HL-60/S4 treated with retinoic acid at 250 ng/mL for 4 days and 3 days (cell line): ENCODE data around the gene TMEM176A.

ENCODE experiments used
- in situ Hi-C: fragments of 300-500 bp; cut with MboI; formaldehyde crosslinking; loops from 2 replicates; pipeline ENCODE4 v1.7.0; 2022; ENCODE audit warnings: low sequenced_read_pairs

TMEM176A gene

DNA sequence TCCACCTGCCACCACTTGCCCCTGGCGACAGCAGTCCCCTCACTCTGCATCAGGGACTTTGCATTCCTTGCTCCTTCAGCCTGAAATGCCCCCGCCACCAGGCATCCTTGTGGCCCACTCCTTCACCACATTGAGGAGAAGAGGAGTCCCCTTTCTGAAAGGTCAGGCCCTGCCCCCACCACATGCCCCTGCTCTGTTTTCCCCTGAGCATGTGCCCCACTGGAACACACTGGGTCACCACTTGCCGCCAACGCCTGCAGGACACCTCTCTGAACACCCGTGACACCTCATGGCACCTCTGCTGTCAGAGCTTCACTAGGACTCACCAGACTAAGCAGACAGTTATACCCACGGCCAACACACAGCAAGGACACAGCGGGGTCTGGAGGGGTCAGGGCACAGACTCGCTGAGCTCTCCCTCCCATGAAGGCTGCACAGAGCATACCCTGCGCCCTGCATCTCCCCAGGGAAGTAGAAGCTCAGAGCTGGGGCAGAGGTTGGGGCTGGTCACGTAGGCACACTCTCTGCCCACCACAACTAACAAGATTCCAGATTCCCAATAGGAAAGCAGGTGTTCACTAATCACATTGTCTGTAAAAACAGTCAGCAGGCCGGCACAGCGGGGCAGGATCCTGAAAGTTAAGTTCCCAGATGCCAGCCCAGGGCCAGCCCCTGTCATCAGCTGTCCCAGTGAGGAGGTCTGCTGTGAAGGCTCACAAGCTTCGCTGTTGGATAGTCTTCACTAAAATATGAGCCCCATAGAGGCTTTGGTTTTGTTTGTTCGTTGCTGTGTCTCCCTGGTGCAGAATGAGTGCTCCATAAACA lies 45.9 kb downstream of the TMEM176A start:
- in situ Hi-C loops: no loop called here

DNA sequence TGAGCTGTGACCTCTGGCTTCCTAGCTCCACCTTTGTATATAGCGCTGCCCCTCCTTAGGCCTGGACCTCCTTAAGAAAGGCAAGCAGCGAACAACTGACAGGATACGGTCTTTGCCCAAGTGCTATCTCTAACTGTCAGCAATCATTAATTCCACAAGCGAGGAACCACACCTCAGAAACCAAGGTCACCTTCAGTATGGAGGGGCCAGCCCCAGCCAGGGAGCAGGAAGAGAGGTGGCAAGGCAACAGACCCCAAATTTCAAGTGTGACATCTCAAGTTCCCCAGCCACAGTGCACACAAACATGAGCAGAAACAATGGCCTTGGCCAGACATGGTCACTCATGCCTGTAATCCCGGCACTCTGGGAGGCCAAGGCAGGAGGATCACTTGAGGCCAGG lies 47.0 kb downstream of the TMEM176A start:
- in situ Hi-C loops: no loop called here

DNA sequence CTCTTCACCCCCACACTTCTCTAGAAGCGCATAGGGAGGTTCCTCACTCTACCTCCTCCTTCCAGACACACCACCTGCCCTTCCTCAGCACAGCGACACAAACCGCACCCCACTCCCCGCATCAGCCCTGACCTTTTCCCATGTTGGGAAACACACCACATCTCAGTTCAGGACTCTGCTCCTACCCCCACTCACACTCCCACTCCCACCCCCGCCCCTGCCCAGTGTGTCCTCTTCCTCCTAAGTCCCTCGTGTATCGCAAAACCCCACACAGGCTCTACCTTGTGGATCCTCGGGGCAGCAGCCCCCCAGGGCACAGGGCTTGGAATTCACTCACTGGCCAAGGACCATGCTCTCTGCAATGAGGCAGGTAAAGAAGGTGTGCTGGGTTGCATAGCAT lies 47.5 kb downstream of the TMEM176A start:
- in situ Hi-C loops: no loop called here

DNA sequence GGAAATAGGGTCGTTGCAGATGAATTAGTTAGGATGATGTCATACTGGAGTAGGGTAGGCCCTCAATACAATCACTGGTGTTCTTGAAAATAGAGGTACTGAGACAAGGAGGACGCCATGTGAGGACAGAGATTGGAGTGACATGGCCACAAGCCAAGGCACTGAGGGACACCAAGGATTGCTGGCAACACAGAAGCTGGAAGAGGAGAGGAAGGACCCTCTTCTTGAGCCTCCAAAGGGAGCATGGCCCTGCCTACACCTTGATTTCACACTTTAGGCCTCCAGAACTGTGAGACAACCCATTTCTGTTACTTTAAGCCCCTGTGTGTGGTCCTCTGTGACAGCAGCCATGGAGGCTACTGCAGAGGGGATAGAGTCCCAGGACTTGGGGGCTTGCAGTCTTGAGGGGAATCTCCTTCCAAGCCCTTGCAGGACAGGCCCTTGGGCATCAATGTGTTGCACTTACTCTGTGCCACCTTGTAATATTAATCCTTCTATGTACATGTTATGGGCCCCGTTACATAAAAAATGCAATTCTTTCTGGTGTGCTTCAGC lies 48.1 kb downstream of the TMEM176A start:
- in situ Hi-C loops: no loop called here

DNA sequence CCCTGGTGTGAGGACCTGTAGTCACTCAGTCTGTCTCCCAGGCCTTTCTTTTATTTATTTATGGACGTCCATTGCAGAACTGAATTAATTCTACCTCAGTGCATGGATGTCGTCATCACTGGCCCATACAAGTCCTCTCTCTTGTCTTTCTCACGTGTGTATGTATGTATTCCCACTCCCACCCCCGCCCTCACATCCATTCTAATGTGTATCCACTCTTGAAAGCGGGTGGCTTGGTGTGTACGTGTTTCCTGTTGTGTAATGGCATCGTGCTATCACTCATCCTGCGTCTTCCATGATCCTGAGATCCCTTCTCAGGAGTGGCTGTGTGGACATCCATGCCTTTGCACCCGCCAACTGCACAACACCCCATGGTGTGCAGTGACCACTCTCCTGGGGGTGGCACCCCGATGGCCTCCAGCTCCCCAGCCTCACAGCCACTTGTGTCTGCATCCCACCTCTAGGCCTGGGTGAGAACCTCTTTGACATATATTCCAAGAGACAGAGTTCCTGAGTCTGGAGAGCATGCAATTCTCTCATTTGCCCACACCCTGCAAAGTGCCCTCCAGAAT lies 48.7 kb downstream of the TMEM176A start:
- in situ Hi-C loops: no loop called here

DNA sequence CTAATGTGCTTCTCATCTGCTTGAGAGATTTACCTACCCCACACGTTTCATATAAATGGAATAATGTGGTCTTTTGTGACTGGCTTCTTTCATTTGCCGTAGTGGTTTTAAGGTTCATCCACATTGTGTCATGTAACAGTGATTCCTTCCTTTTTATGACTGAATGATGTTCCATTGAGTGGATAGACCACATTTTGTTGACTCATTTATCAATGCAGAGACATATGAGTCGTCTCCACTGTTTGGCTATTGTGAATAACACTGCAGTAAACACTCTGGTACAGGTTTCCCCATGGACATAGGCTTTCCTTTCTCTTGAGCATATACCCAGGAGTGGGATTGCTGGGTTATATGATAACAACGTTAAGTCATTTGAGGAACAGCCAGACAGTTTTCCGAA lies 49.7 kb downstream of the TMEM176A start:
- in situ Hi-C loops: no loop called here

DNA sequence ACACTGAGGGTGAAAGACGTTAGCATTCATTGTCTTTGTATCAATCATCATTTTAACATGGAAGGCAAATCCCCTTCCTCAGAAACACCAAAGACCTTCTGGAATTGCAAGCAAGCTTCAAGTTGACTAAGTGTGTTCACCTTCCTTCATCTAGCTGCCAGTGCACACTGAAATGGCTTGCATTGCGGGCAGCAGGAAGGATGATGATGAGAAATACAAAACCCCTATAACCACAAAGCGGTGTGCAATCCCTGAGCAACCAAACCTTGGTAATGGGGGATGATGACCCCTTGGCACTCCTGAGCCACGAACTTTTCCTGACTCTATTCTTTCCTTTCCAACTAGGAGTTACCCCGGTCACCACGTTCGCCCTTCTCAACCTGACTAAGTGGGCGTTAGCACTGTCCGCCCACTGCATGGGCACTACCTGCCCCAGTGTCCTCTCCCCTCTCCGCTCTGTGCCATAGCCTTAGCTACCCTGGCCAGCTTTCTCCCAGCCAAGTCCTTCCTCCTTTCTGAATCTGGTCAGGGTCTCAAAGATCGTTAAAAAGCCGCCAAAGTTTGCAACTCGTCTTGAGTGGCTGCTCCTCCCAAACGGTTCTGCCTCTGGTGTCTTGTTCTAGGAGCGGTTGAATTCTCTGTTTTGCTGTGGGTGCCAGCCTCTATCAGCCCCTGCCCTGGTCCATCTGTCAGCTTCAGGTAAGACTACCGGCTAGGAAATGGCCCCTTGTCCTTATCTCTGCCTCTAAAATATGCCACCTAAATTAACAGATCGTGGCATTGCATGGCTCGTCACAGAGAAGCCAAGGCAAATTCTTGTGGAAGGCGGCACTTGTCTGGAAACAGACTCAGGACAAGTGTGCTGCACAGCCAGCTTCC lies 51.2 kb downstream of the TMEM176A start:
- in situ Hi-C loops: no loop called here

DNA sequence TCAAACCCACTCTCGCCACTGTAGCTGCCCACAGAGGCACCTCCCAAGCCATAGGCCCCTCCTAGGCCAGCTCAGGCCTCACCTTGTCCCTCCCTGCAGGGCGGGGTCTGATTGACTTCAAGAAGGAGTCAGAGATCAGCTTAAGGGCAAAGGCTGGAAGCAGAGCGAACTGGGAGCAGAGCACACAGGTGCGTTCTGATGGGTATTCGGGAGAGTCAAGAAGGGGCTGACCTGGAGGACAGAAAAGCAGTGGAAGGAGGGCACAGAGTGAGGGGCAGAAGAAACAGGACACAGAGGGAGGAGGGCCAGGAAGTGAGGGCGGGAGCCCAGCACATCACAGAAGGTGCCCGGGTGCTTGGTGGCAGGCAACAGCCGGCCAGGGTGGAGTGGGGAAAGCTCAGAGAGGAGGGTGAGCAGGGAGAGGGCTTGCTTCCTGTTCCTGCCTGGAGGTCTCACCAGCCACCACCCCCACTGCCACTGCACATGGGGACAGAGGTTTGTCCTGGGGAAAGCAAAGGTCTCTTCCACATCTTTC lies 51.9 kb downstream of the TMEM176A start, which contains the start of gene AOC1:
TSS of gene AOC1 (plus strand) at position 147 of the 535 bp plus-strand sequence. CDS start 3,954 bp downstream, outside the sequence.
- in situ Hi-C loops: no loop called here

DNA sequence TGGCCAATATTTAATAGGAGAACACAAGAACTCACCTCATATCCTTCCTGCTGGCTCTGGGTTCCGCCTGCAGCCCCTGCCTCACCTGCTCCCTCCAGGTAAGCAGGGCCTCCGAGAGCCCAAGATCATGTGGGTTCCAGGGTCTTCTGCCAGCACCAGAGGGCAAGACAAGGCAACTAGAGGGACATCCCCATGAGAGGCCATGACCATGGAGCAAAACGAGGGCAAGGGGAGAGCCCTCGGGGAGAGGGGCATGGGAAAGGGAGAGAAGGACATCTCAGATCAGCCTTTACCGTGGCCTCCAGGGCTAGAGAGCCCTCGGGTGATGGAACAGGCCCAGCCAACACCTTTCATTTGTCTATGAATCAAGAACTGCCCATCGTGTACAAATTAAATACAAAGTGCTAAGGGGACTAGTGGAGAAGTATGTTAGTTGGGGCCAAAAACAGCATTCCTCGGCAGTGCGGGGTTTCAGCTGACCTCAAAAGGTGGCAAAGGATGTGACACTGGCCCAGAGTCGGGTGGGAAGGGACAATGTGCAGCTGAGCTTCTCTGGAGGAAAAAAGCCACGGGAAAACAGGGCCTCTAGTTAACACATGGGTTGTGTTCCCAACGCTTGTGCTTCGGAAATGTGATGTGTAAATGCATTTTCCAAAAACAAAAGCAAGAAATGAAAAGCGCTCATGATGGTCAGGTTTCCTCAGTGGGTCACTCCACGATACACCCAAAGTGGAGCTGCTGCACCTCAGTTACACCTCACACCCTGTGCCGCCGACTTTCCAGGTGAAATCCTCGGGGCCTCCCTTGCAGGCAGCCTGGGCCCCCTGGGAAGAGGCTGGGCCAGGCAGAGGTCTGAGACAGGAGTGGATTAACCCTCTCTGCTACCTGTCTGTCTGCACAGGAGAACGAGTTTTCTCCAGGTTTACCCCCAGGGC lies 53.8 kb downstream of the TMEM176A start:
- in situ Hi-C loops: no loop called here
